T follicular helper cell (primary cell): ENCODE measurements around the gene TMEM62.

Experiments
- DNase-seq: peaks from one replicate; pipeline ENCODE4 v3.0.0-alpha.2; 2020; ENCODE audit warnings: low read depth

The TMEM62 gene

DNA sequence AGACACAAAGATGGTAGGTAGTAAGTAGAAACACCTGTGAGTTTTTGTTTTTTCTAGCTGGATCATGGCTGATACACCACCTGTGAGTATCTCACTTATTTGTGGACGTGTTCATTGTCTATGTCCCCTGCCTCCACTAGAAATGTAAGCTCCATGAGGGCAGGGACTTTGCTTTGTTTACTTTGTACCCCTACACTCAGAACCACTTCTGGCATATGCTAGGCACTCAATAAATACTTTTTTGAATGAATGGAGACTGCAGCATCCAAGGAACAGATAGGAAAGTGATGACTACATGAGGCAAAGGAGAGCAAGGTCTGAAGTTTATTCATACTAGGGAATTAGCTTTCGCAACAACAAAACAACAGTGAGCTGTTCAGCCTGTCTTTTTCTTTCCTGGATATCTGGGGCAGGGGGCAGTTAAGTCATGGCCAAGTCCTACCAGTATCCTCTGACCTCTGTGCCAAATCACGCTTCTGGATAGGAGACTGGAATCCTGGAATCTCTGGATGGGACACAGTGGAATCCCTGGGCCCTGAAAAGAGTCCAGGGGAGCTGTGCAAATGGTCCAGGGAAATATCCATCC, 99.0 kb downstream of the TMEM62 start:
- DNase-seq = no peak
